Measurements from ENCODE around the gene GFRA1.

GFRA1 gene

DNA sequence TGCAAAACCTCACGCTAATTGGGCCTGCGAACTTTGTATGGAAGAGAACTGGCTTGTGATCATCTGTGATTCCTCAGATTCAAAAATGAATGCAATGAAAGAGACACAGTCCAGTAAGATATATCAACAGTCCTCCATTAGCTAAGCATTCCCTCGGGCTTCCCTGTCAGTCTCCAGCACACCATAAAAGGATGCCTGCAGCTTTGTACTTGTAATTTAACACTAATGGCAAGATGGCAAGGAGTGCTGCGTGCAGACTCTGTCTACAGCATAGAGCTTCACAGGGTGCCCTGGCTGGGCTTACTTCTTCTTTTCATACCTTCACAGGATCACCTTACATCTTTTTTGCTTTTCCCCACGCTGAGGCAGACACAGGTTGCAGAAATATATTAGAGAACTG is 200.0 kb downstream of the GFRA1 start:
- TF ChIP-seq, protein P1, sequence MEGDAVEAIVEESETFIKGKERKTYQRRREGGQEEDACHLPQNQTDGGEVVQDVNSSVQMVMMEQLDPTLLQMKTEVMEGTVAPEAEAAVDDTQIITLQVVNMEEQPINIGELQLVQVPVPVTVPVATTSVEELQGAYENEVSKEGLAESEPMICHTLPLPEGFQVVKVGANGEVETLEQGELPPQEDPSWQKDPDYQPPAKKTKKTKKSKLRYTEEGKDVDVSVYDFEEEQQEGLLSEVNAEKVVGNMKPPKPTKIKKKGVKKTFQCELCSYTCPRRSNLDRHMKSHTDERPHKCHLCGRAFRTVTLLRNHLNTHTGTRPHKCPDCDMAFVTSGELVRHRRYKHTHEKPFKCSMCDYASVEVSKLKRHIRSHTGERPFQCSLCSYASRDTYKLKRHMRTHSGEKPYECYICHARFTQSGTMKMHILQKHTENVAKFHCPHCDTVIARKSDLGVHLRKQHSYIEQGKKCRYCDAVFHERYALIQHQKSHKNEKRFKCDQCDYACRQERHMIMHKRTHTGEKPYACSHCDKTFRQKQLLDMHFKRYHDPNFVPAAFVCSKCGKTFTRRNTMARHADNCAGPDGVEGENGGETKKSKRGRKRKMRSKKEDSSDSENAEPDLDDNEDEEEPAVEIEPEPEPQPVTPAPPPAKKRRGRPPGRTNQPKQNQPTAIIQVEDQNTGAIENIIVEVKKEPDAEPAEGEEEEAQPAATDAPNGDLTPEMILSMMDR (IDR thresholded peaks at IDR 0.05; ENCODE audit: borderline replicate concordance, extremely low read depth, low read length, poor library complexity, severe bottlenecking), result no peak
- TF ChIP-seq EZH2 (IDR thresholded peaks at IDR 0.05; ENCODE audit: borderline replicate concordance, low read depth, low read length, severe bottlenecking), result no peak
- Histone ChIP-seq H3K9me3 (ENCODE audit: insufficient read depth, low read length, severe bottlenecking) (no peaks in the 10 kb centered on the region), H3K4me3 (ENCODE audit: low read depth in 1 of 2, low read length in 2 of 2) (no peak overlapping the region), H3K4me2 (ENCODE audit: insufficient read depth, low read length) (no peak overlapping the region), H4K20me1 (ENCODE audit: insufficient read depth, low read length) (no peaks in the 10 kb centered on the region), H3K36me3 (ENCODE audit: insufficient read depth, low read length) (no peaks in the 10 kb centered on the region), H3K27ac (ENCODE audit: low read length) (no peak overlapping the region), H3K9ac (ENCODE audit: low read depth, low read length) (no peak overlapping the region), H2AFZ (ENCODE audit: low read depth, low read length) (no peak overlapping the region), H3K4me1 (ENCODE audit: insufficient read depth, low read length) (no peaks in the 10 kb centered on the region), H3K27me3 (ENCODE audit: insufficient read depth, low read length, poor library complexity) (no peaks in the 10 kb centered on the region), H3K79me2 (ENCODE audit: insufficient read depth, low read length) (no peaks in the 10 kb centered on the region)
- ATAC-seq (ENCODE audit: insufficient read depth, low read depth), result no peak
- DNase-seq, result no peak

DNA sequence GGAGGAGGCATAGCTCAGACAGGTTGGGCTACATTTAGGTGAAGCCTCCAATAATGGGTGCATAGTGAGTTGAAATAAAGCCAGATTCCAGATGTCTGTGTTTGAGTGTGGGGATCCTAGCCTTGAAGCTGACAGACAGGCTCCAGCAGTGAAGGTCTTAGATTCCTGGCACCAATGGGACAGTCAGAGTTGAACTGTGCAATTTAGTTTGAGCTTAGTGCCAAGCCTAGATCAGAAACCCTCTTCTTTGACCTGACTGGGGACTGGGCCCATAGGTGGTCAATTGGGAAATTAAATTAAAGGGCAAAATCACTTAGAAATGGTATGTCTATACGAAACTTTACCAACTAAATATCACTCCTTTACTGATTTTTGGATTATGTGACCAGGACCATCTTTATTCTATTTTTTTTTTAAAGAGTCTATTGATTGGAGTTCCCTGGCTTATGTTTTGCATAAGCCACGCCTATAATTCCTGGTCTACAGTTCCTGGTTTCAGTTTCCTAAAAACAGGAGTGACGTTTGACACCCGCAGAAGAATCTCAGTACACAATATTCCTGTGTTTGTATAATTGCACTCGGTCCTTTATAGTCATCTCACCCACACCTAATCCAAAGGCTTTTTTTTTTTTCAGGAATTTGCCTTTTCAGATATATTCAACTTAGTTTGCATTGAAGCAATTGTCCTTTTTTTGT is 201.4 kb downstream of the GFRA1 start:
- Histone ChIP-seq H3K27ac (ENCODE audit: low read length) (no peak overlapping the region), H4K20me1 (ENCODE audit: insufficient read depth, low read length) (no peaks in the 10 kb centered on the region), H3K9ac (ENCODE audit: low read depth, low read length) (no peak overlapping the region), H3K79me2 (ENCODE audit: insufficient read depth, low read length) (no peaks in the 10 kb centered on the region), H3K36me3 (ENCODE audit: insufficient read depth, low read length) (no peaks in the 10 kb centered on the region), H2AFZ (ENCODE audit: low read depth, low read length) (no peak overlapping the region), H3K4me2 (ENCODE audit: insufficient read depth, low read length) (no peak overlapping the region), H3K4me1 (ENCODE audit: insufficient read depth, low read length) (no peaks in the 10 kb centered on the region), H3K9me3 (ENCODE audit: insufficient read depth, low read length, severe bottlenecking) (no peaks in the 10 kb centered on the region), H3K27me3 (ENCODE audit: insufficient read depth, low read length, poor library complexity) (no peaks in the 10 kb centered on the region), H3K4me3 (ENCODE audit: low read depth in 1 of 2, low read length in 2 of 2) (no peak overlapping the region)
- TF ChIP-seq, protein P1 (IDR thresholded peaks at IDR 0.05; ENCODE audit: borderline replicate concordance, extremely low read depth, low read length, poor library complexity, severe bottlenecking), result no peak
- TF ChIP-seq EZH2 (IDR thresholded peaks at IDR 0.05; ENCODE audit: borderline replicate concordance, low read depth, low read length, severe bottlenecking), result no peak
- DNase-seq, result no peak
- ATAC-seq (ENCODE audit: insufficient read depth, low read depth), result no peak

DNA sequence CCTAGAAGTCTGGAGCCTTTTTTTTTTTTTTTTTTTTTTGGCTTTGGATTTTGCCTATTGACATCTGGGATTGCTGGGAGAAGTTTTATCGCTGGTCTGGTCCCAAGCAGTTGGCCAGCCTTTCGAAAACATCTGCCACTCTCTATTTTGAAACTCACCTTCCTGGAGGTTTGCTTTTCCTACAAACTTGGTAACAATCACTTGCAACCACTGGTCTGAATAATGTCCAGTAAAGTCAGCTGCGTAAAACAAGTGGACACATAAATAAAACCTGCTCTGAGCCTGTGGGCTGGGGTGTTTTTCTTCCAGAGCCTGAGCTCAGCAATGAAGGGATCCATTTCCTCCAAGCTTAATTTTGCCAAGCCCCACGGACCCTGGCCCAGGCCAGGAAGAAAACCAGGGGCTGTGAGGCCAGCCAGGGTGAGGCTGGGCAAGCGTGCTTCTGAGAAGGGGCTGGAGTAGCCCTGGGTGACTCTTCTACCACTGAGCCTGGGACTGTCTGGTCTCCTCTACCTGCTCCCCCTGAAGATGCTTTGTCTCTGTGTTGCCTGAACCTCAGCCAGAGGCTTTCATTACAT is 202.2 kb downstream of the GFRA1 start:
- DNase-seq (no peak), ATAC-seq (ENCODE audit: insufficient read depth, low read depth) (no peak)
- Histone ChIP-seq H3K36me3 (ENCODE audit: insufficient read depth, low read length) (no peaks in the 10 kb centered on the region), H3K27me3 (ENCODE audit: insufficient read depth, low read length, poor library complexity) (no peaks in the 10 kb centered on the region), H3K4me2 (ENCODE audit: insufficient read depth, low read length) (no peak overlapping the region), H3K9ac (ENCODE audit: low read depth, low read length) (no peak overlapping the region), H3K4me3 (ENCODE audit: low read depth in 1 of 2, low read length in 2 of 2) (no peak overlapping the region), H2AFZ (ENCODE audit: low read depth, low read length) (no peak overlapping the region), H3K79me2 (ENCODE audit: insufficient read depth, low read length) (no peaks in the 10 kb centered on the region), H4K20me1 (ENCODE audit: insufficient read depth, low read length) (no peaks in the 10 kb centered on the region), H3K27ac (ENCODE audit: low read length) (no peak overlapping the region), H3K4me1 (ENCODE audit: insufficient read depth, low read length) (no peaks in the 10 kb centered on the region), H3K9me3 (ENCODE audit: insufficient read depth, low read length, severe bottlenecking) (no peaks in the 10 kb centered on the region)
- TF ChIP-seq, protein P1 (IDR thresholded peaks at IDR 0.05; ENCODE audit: borderline replicate concordance, extremely low read depth, low read length, poor library complexity, severe bottlenecking), result no peak
- TF ChIP-seq EZH2 (IDR thresholded peaks at IDR 0.05; ENCODE audit: borderline replicate concordance, low read depth, low read length, severe bottlenecking), result no peak
